GM21526 (cell line): ENCODE results near the gene HHAT.
"Not testable (repeated sequence)": the region's sequence is repeated elsewhere in the genome, so short reads cannot be mapped to it uniquely, and the experiment has no call there.

Experiments used
- ATAC-seq: cut with Tn5 transposase; IDR thresholded peaks from one replicate; pipeline ENCODE4 v1.9.1; 2021; ENCODE audit warnings: moderate library complexity; ENCODE audit not compliant: unreplicated experiment, low FRiP score

HHAT gene

DNA sequence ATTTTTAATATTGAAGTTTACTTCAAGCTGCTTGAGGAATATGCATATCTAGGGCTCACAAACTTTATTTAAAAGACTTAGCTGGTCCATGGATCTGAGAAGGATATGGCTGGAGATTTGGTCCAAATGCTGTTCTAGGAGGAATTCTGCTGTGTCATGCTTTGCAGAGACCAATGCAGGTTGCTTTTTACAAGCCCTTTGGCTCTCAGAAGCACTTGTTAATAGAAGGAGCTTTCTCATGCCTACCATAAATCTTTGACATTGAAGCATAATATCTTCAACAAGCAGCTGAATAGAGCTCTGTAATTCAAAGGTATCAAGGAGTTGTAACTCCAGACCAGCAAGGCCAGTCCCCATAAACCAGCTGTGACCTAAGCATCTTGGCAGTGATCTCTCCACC, 299.1 kb downstream of the HHAT start:
- ATAC-seq, result no peak

DNA sequence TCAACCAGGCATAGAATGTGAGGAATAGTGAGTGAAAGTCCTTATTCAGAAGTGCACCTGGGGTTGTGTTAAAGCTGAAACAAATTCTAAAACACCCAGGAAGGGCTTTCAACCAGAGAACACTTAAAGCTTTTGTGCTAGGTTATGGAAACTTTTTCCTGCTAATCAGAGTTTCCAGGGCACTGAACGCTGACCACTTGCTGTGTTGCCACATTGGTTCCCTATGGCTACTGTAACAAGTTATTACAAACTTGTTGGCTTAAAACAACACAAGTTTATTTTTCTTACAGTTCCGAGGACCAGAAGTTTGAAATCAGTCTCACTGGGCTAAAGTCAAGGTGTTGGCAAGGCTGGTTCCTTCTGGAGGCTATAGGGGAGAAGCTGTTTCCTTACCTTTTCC, 300.6 kb downstream of the HHAT start:
- ATAC-seq, result no peak

DNA sequence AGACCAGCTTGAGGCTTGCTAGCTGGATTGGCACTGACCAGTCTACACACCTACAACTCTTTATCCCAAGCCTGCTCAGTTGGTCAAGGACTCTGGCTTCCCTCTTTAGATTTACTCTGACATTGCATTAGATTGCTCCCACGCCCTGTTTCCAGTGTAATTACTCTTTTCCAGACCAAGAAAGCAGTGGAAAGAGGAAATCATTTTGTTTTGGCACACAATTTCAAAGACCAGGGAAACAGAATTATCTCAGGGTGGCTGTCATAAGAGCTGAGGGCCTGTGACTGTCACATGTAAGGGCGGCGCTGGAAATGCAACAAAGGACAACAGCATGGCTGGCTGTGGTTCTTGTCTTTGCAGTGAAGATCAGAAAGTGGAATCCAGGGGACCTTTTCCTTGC, 302.7 kb downstream of the HHAT start:
- ATAC-seq, result no peak

DNA sequence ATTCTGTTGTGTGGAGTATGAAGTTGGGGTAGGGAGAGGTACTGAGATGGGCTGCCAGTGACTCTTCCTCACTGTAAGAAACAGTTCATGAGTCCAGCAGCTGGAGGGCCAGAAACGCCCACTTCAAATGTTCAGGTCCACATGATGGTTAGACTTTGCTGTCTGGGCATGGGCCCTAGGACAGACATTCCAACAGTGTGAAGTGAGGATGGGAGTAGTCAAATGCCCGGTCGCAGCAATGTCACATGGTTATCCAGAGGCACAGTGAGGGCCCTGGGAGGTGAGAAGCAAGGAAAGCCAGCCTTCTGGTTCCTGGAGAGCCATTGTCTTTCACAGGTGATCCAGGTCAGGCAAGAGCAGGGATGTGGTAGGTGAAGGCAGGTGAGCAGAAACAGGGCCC, 304.4 kb downstream of the HHAT start:
- ATAC-seq, result no peak

DNA sequence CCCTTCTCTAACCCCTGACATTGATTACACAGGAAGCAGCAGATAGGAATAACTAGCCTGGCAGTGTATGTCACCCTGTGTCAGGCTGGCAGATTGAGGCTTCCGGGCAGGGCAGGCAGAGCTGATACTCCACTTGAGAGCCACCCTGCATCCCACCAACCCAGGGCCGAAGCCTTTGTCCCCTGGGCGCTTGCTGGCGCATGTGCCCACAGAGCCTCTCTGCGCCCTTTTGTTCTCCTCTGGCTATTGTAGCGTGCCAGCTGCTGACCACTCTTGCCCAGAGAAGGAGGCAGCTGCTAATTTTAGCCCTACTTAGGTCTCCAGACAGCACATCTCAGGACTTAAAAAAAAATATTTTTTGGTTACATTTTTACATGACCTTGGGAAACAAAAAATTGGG, 304.9 kb downstream of the HHAT start:
- no peak for ATAC-seq

DNA sequence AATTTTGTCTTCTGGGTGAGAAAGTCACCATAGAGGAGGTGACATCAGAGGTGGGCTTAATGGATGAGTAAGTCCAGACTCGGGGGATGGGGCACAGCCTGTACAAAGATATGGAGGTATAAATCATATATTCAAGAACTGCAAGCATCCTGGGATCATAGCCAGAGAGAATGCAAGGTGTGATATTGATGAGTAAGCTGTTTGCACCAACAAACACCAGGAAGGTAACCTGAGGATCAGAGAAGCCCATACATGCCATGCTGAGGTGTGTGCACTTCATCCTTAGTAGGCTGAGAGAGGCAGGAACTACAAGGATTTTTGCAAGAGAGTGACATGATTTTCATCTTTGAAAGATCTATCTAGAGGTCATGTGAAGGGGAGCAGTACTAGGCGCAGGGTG, 306.4 kb downstream of the HHAT start:
- ATAC-seq, result no peak

DNA sequence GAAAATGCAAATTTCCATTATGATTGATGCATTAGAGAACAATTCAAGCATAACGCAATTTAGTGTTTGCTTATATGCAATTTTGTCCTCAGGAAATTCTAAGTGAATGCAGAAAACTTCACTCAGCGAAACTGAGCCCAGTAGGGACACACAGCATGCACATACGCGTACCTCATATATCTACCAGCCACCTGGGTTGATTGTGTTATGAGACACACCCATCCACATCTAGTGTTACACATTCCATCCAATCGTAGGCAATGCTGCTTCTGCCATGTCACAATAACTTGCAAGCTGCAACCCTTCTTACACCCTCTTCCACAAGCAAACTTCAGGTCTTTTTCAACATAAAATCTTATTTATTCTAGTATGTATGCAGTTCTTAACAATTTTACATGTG, 312.9 kb downstream of the HHAT start:
- no peak for ATAC-seq

DNA sequence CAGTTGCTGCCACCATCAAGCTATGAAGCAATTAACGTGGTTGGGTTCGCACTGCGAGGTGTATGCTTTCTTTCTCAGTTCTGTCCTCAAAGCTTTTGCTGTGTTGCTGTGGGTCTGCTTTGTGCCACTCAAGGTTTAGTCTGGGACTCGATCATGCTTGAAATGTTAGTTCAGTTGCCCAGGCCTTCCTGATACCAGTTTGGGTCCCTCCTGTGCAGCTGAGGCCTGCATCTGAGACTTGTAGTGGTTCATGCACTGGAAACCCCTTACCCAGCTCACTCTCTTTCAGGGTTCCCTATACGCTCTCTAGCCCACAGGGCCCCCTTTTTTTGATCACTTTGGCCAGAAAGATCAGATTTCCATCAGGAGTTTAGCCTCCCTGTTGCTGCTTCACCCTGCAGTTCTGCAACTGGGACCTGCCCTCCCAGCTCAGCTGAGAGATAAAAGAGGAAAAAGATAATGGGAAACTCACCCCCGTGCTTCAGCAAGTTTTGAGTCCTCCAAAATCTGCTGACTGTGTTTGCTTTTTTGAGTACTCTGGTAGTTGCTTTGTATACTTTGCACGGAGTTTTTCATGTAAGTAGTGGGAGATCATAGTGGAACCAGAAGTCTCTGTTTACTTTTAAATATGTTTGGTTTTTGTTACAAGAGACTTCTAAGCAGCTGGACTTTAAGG, 317.0 kb downstream of the HHAT start:
- ATAC-seq, result no peak

DNA sequence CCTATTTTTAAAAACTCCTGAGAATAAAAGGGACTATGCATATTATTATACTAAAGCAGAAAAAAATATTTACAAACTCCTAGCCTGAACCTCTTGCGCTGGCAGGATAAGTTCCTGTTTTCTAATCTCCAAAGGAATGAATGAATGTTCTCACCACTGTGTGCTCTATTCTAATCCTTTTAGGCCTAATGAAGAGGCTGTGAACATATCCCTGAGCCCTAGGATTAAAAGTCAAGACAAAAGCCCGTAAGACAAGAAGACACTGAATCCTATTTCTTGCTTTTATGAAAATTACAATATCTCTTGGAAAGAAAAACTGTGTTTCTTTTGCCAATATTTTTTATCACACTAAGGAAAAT, 317.5 kb downstream of the HHAT start:
- ATAC-seq, result no peak

DNA sequence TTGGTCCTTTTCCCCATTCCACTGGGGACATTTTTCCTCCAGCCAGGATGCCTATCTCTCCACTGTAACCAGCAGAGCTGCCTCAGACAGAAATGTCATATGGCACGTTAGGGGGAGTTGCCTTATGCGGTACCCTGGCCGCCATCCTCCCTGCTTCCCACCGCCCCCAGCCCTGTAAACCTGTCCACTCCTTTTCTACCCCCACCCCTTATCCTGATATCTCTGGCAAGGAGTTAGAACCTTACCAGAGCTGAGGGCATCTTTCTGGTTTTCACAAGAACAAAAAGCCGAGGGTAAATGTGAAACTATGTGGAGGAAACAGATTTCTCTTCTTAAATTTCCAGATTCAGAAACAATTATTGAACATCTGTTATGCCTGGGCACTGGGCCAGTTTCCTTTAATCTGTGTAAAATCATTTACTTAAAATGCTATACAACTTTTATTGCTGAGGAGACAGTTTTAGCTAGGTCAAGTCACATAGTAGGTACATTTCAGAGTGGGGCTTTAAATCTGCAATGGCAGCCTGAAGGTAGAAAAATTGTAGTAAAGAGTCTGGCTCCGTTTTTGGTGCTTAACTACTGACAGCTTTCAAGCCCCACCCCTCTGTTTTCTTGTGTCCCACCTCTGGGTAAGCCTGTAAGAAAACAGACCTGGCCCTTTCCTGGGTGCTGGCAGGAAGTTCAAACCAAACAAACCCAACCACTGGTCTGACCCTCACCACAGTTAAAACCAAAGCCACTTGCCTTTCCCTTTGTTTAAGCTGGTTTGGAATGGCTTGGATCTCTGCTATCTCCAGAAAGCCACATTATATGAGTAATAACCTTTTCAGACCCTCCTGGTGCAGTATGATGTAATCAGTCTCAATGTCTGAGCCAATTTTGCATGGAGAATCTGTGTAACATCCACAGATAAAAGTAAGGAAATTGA, 319.0 kb downstream of the HHAT start:
- no peak for ATAC-seq

DNA sequence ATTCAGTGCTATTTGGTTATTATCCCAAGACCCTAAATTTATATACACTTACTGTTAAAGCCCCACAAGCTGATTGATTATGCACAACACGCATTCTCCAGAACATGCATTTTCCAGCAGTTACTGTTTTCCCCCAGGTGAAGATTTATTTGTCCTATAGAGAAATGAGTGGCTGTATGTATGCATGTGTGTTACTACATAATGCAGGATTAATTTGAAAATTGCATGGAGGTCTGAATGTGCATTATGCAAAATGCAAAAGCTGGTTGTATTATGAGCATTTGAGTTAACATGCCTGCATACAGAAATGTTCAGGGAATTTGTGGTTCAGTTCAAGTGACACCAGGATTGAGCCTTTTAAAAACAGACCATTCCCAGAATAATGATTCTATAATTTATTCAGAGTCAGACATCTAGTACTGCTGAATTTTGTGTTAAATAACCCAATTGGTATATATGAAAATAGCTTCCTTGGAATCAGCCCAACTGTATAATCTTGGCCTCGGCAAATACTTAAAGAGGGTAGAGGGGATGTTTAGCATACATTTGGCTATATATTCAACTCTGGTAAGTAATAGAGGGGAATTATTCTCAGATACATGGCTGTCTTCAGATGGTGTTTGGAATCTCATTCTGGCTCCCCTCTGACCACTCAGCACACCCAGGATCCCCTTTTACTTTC, 320.0 kb downstream of the HHAT start:
- ATAC-seq, result no peak

DNA sequence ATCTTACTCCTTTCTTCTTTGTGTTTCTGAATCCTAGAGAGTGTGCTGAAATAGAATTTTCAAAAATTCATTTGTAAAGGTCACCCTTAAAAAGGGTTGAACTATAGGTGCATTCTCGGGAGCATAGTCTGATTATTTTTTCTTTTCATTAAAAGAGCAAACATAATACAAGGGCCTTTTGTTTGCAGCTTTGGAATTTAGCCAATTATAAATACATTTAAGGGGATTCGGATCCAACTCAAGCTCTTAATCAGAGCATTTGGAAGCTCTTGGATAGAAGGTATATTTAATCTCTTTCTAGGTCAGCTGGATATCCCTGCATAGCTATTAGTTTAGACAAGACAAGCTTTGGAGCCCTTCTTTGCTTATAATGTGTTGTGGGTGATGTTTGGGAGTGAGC, 321.7 kb downstream of the HHAT start:
- ATAC-seq, result no peak

DNA sequence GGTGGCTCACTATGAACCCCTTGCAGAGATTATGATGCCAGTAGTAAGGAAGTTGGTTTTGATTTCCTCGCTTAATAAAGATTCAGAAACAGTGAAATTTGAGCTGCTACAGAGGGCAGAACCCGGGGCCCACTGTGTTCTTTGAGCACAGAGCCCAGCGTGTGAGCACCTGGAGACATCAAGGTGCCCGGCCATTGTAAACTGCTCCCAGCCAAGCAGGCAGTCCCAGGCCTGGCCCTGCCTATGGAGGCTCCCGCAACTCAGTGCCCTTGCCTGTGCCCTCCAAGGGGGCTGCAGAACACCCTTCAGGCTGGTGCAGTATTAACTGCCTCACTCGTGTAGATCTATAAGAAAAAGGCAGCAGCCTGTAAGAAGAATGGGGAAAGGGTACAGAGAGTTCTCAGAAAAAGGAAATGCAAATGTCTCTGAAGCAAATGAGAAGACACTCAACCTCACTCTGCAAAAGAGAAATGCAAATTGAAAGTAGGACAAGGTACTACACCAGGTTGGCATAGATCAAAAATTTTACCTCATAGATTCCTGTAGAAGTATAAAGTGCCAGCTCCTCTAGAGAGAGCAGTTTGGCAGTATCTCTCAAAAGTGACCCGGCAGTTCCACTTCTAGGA, 323.7 kb downstream of the HHAT start:
- ATAC-seq, result no peak

DNA sequence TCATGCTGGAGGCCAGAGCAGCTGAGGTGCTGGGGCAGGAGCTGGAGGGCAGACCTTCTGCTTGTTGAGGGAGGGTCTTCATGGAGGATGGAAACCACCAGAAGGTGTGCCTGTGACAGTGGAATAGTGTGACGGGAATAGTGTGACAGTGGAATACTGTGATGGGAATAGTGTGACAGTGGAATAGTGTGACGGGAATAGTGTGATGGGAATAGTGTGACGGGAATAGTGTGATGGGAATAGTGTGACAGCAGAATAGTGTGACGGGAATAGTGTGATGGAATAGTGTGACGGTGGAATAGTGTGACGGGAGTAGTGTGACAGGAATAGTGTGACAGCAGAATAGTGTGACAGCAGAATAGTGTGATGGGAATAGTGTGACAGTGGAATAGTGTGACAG, 325.1 kb downstream of the HHAT start:
- no peak for ATAC-seq

DNA sequence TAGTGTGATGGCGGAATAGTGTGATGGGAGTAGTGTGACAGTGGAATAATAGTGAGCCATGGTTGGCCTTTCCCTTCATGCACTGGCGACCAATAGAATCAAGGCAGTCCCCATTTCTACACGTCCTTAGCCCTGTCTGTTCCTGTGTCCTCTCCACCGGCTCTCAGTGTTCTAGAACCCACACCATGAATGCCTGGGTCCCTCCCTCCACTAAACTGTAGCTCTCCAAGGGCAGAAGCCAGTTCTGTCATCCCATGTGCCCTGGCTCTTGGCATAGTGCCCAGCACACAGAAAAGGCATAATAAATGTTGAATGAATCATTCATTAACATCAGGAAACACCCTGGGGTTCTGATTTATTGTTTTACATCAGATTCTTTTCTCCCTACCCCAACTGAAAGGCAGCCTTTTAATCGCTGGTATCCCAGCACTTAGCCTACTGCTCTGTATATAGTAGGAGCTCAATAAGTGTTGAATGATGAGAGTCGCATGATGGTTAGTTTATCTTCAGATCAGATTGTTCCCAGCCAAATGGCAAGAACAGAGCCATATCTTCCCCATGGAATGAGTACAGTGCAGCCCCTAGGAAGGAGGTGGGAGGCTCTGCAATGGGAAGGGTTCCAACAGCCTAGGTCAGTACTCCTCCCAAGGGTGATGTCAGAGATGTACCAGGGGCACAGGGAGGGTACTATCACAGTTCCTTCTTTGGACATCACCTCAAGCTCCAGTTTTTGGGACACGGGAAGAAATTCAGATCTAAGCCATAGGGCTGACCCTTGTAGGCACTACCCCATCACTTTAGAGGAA, 325.7 kb downstream of the HHAT start:
- ATAC-seq, result no peak

DNA sequence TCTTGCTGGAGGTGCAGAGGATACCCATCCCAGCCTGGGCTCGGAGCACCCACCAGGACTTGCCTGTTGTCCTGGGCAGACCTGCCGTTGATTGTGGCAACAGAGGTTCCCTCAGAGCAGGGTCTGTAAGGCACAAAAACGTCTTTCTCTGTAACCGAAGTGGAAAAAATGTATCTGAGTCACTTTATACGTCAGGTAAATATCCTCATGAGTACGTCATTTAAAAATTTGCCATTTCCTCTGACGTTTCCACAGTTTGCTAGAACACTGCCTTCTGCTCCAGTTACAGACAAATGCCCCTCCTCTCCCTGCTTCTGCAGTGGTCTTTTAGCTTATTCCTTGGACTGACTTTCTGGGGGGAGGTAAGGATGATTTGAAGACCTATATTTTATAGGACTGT, 326.8 kb downstream of the HHAT start:
- ATAC-seq, result no peak

DNA sequence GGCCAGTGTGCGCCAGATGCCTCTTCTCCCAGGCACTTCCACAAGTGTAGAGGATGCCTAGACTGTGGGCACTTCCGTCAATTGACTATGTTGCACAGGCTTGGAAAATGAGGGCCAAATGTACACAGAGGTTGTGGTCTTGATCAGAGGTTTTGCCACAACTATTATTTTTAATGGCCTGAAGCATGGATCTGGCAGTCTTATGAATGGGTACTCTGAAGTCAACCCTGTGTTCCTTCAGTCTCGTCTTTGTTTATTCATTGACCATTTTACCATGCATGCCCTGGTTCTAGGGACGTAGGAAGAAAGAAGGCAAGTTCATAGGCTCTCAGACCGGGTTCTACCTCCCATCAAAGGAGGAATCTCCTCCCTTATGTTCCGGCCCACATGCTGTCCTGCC, 329.1 kb downstream of the HHAT start:
- ATAC-seq, result no peak

DNA sequence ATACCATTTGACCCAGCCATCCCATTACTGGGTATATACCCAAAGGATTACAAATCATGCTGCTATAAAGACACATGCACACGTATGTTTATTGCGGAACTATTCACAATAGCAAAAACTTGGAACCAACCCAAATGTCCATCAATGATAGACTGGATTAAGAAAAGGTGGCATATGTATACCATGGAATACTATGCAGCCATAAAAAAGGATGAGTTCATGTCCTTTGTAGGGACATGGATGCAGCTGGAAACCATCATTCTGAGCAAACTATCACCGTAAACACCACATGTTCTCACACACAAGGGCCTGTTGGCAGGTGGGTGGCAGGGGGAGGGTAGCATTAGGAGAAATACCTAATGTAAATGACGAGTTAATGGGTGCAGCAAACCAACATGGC, 332.8 kb downstream of the HHAT start:
- not testable (repeated sequence) for ATAC-seq

DNA sequence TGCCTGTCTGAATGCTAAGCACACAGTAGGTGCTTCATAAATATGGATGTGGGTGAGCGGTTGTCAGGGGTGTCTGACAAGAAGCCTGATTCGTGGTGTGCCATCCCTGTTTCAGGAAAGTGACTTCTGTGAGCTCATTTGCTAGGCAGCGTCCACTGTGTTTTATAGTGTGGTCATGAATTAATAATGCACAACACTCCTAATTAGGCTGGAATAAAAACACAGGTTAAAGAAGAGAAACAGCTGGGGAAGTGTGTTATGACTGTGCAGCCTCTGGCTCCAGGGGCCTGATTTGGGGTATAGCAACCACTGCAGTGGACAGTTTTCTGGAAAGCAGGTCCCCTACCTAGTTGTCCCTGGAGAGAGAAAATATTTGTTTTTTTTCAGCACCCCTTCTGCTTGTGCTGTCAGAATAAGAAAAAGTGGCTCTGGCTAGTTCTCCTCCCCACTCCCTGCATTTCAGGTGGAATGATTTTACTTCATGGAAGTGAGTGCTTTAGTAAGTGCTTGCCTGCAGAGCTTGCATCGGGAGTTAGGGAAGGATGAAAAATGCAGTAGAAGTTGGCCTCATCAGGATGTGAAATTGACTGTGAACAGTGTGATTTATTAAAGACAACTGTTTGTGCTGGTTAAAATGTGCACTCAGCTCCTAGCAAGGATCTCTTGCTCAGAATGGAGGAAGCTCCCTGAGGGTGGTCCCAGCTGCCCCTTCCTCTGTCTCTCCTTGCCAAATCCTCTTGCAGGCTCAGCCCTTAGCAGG, 333.8 kb downstream of the HHAT start:
- no peak for ATAC-seq
